ENCODE results near the gene PTPN11. TPM values are rescaled to one million over a fixed set of nuclear protein-coding genes. Genes with fewer than 3 reads are reported as not detected.

Gene PTPN11
- total and polyA plus RNA-seq, 2 donors from 2014 or later = 20.0 to 105 TPM

- no peaks in the 10 kb centered on the region for H3K4me1 ChIP-seq (ENCODE audit: control insufficient read depth in 2 of 3, insufficient read depth in 2 of 3, low read depth in 1 of 3, low read length in 3 of 3)
- no peaks in the 10 kb centered on the region for H3K9me3 ChIP-seq (ENCODE audit: control insufficient read depth in 2 of 3, insufficient read depth in 1 of 3, low read length in 3 of 3)
- no peak overlapping the region for H3K9ac ChIP-seq (ENCODE audit: low read length in 3 of 3)
- no peak for DNase-seq
- H3K36me3 ChIP-seq (ENCODE audit: control insufficient read depth in 2 of 3, insufficient read depth in 3 of 3, low read length in 3 of 3) = peaks cover 0 to 3% (median 0%) of the 10 kb centered on the region in 3 donors
- no peak for FAIRE-seq
- no peak overlapping the region for H3K4me3 ChIP-seq (ENCODE audit: low read length in 3 of 3)
- intact Hi-C loops (cut with DNase I) = no loop called here
- no peak overlapping the region for H3K27ac ChIP-seq (ENCODE audit: low read depth in 2 of 2, low read length in 2 of 2)
- no peaks in the 10 kb centered on the region for H3K27me3 ChIP-seq (ENCODE audit: control insufficient read depth, insufficient read depth, low read length)
- TF ChIP-seq, protein P1, sequence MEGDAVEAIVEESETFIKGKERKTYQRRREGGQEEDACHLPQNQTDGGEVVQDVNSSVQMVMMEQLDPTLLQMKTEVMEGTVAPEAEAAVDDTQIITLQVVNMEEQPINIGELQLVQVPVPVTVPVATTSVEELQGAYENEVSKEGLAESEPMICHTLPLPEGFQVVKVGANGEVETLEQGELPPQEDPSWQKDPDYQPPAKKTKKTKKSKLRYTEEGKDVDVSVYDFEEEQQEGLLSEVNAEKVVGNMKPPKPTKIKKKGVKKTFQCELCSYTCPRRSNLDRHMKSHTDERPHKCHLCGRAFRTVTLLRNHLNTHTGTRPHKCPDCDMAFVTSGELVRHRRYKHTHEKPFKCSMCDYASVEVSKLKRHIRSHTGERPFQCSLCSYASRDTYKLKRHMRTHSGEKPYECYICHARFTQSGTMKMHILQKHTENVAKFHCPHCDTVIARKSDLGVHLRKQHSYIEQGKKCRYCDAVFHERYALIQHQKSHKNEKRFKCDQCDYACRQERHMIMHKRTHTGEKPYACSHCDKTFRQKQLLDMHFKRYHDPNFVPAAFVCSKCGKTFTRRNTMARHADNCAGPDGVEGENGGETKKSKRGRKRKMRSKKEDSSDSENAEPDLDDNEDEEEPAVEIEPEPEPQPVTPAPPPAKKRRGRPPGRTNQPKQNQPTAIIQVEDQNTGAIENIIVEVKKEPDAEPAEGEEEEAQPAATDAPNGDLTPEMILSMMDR (IDR thresholded peaks at IDR 0.05; ENCODE audit: borderline replicate concordance, extremely low read depth, insufficient read depth) = no peak
These were observed 96.3 kb downstream of the PTPN11 start for GRCh38 chr12:112514926-112515642.

GRCh38 chr12:112515868-112516267, 97.1 kb downstream of the PTPN11 start:
- no peak overlapping the region for H3K4me3 ChIP-seq (ENCODE audit: low read length in 3 of 3)
- TF ChIP-seq, protein P1 (IDR thresholded peaks at IDR 0.05; ENCODE audit: borderline replicate concordance, extremely low read depth, insufficient read depth) = no peak
- H3K4me1 ChIP-seq (ENCODE audit: control insufficient read depth in 2 of 3, insufficient read depth in 2 of 3, low read depth in 1 of 3, low read length in 3 of 3) = no peaks in the 10 kb centered on the region
- intact Hi-C loops (cut with DNase I) = no loop called here
- no peaks in the 10 kb centered on the region for H3K9me3 ChIP-seq (ENCODE audit: control insufficient read depth in 2 of 3, insufficient read depth in 1 of 3, low read length in 3 of 3)
- H3K27me3 ChIP-seq (ENCODE audit: control insufficient read depth, insufficient read depth, low read length) = no peaks in the 10 kb centered on the region
- H3K9ac ChIP-seq (ENCODE audit: low read length in 3 of 3) = no peak overlapping the region
- H3K36me3 ChIP-seq (ENCODE audit: control insufficient read depth in 2 of 3, insufficient read depth in 3 of 3, low read length in 3 of 3) = peaks cover 0 to 3% (median 0%) of the 10 kb centered on the region in 3 donors
- FAIRE-seq (no peak), DNase-seq (no peak)
- H3K27ac ChIP-seq (ENCODE audit: low read depth in 2 of 2, low read length in 2 of 2) = no peak overlapping the region

GRCh38 chr12:112517730-112518364, 99.1 kb downstream of the PTPN11 start:
- H3K9ac ChIP-seq (ENCODE audit: low read length in 3 of 3) = no peak overlapping the region
- TF ChIP-seq, protein P1 (IDR thresholded peaks at IDR 0.05; ENCODE audit: borderline replicate concordance, extremely low read depth, insufficient read depth) = no peak
- no peaks in the 10 kb centered on the region for H3K27me3 ChIP-seq (ENCODE audit: control insufficient read depth, insufficient read depth, low read length)
- H3K9me3 ChIP-seq (ENCODE audit: control insufficient read depth in 2 of 3, insufficient read depth in 1 of 3, low read length in 3 of 3) = no peaks in the 10 kb centered on the region
- intact Hi-C loops (cut with DNase I) = no loop called here
- no peak overlapping the region for H3K27ac ChIP-seq (ENCODE audit: low read depth in 2 of 2, low read length in 2 of 2)
- no peak overlapping the region for H3K4me3 ChIP-seq (ENCODE audit: low read length in 3 of 3)
- DNase-seq (no peak), FAIRE-seq (no peak)
- H3K4me1 ChIP-seq (ENCODE audit: control insufficient read depth in 2 of 3, insufficient read depth in 2 of 3, low read depth in 1 of 3, low read length in 3 of 3) = no peaks in the 10 kb centered on the region
- H3K36me3 ChIP-seq (ENCODE audit: control insufficient read depth in 2 of 3, insufficient read depth in 3 of 3, low read length in 3 of 3) = no peaks in the 10 kb centered on the region

Measured in kidney (tissue), 14 donors.